Astrocyte (in vitro differentiated cells and primary cell): Measurements from ENCODE around the gene KCTD10.

Experiments
- EZH2 ChIP-seq: IDR thresholded peaks from 2 replicates; pipeline ENCODE4 v1.6.1; 2012; ENCODE audit warnings: mild to moderate bottlenecking, low read length, inconsistent platforms; ENCODE audit not compliant: insufficient read depth
- TF ChIP-seq, protein P1 (sequence below): IDR thresholded peaks from 2 replicates; pipeline ENCODE4 v1.5.1; 2011; ENCODE audit warnings: low read depth, mild to moderate bottlenecking, inconsistent platforms, low read length, moderate library complexity; ENCODE audit not compliant: insufficient read depth

DNA sequence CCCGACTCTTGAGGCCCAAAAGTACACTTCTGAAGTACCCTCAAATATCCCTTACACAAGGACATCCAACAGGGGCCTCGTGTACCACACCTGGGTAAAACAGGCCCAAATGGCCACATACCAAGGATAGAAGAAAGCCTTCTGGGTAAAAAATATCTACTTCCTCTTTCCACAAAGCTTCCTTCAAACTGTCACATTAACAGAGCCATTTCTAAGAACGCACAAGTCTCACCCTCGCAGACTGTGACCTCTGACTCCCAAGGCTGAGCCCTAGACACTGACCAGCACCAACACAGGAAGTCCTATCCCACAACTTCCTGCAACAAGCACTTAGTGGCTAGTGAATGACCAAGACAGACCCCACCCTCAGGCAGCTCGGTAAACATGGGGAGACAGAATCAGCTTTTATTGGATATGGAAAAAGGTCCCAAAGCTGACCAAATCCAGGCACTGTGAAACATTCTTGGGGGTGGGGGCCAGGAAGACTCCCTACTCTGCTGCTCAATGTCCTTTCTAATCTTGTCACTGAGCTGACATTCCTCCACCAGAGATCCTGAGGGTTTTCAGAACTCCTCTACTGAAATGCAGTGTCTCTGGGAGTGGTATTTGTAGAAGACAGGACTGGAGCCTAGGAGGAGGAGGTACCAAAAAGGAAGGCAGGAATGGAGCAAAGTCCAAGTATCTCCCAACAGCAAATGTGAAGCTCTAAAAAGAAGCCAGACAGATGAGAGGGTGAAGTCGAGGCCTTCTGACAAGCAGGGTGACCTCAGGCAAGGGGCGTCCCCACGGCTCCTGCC, 15.9 kb downstream of the KCTD10 start:
- TF ChIP-seq, protein P1, sequence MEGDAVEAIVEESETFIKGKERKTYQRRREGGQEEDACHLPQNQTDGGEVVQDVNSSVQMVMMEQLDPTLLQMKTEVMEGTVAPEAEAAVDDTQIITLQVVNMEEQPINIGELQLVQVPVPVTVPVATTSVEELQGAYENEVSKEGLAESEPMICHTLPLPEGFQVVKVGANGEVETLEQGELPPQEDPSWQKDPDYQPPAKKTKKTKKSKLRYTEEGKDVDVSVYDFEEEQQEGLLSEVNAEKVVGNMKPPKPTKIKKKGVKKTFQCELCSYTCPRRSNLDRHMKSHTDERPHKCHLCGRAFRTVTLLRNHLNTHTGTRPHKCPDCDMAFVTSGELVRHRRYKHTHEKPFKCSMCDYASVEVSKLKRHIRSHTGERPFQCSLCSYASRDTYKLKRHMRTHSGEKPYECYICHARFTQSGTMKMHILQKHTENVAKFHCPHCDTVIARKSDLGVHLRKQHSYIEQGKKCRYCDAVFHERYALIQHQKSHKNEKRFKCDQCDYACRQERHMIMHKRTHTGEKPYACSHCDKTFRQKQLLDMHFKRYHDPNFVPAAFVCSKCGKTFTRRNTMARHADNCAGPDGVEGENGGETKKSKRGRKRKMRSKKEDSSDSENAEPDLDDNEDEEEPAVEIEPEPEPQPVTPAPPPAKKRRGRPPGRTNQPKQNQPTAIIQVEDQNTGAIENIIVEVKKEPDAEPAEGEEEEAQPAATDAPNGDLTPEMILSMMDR = no peak
- TF ChIP-seq EZH2 = no peak
